OCI-LY7 (cell line): Measurements from ENCODE around the gene FUT8. TPM values are rescaled to one million over a fixed set of nuclear protein-coding genes. Genes with fewer than 3 reads are reported as not detected.

Source experiments
- BruUV-seq: library from RNA; stranded (reverse); fragments of 400-500 nt; replicated peaks from 2 replicates; lab custom pipeline; 2021; lab: Mats Ljungman, UMichigan
- CTCF ChIA-PET: fragments of 300-600 bp; sonication (Branson Sonifier 250); formaldehyde crosslinking; loops from one replicate; lab custom pipeline; 2022; ENCODE audit warnings: antibody characterized with exemption; ENCODE audit not compliant: unreplicated experiment; lab: Charles Lee
- POLR2A ChIA-PET: fragments of 300-600 bp; sonication (Branson Sonifier 250); formaldehyde crosslinking; loops from one replicate; lab custom pipeline; 2022; ENCODE audit warnings: antibody characterized with exemption; lab: Charles Lee
- DNase-seq: peaks from one replicate; pipeline ENCODE4 v3.0.0-alpha.2; 2015; ENCODE audit warnings: low spot score
- H2AFZ ChIP-seq: fragments of 200-600 bp; sonication (generic), shearing (Covaris generic); 2 replicates; pipeline ENCODE4 v1.6.1; 2014; ENCODE audit warnings: mild to moderate bottlenecking, antibody characterized with exemption, low read length, moderate library complexity
- H3K27ac ChIP-seq: fragments of 200-600 bp; sonication (generic); 2 replicates; pipeline ENCODE4 v1.5.1; 2014; ENCODE audit warnings: mixed run types, low read depth, mild to moderate bottlenecking, moderate library complexity, low read length, inconsistent platforms; ENCODE audit not compliant: poor library complexity, severe bottlenecking
- H3K36me3 ChIP-seq: fragments of 200-600 bp; sonication (generic); 2 replicates; pipeline ENCODE4 v1.6.1; 2014; ENCODE audit warnings: mild to moderate bottlenecking, antibody characterized with exemption, low read length, moderate library complexity, mixed read lengths; ENCODE audit not compliant: insufficient read depth
- H3K4me1 ChIP-seq: fragments of 200-600 bp; sonication (generic); 2 replicates; pipeline ENCODE4 v1.5.1; 2014; ENCODE audit warnings: mild to moderate bottlenecking, low read length; ENCODE audit not compliant: insufficient read depth, poor library complexity, severe bottlenecking
- H3K4me2 ChIP-seq: fragments of 200-600 bp; sonication (generic); 2 replicates; pipeline ENCODE4 v1.6.1; 2014; ENCODE audit warnings: mild to moderate bottlenecking, low read length
- H3K4me3 ChIP-seq: fragments of 200-600 bp; sonication (generic); 2 replicates; pipeline ENCODE4 v1.5.1; 2014; ENCODE audit warnings: mild to moderate bottlenecking, low read depth, low read length; ENCODE audit not compliant: poor library complexity, severe bottlenecking
- H3K79me2 ChIP-seq: fragments of 200-600 bp; sonication (generic); 2 replicates; pipeline ENCODE4 v1.6.1; 2016; ENCODE audit warnings: low read depth, mild to moderate bottlenecking, low read length, moderate library complexity, mixed read lengths; ENCODE audit not compliant: insufficient read depth
- H3K9me2 ChIP-seq: fragments of 200-600 bp; sonication (generic); 2 replicates; pipeline ENCODE4 v1.6.1; 2016; ENCODE audit warnings: mild to moderate bottlenecking, low read length, mixed read lengths; ENCODE audit not compliant: insufficient read depth
- H3K9me3 ChIP-seq: fragments of 200-600 bp; sonication (generic); 2 replicates; pipeline ENCODE4 v1.6.1; 2014; ENCODE audit warnings: mild to moderate bottlenecking, mixed run types, low read length, mixed read lengths
- H4K20me1 ChIP-seq: fragments of 200-600 bp; sonication (generic); 2 replicates; pipeline ENCODE4 v1.6.1; 2014; ENCODE audit warnings: mild to moderate bottlenecking, antibody characterized with exemption, low read length, moderate library complexity, mixed read lengths; ENCODE audit not compliant: insufficient read depth
- EZH2phosphoT487 ChIP-seq: fragments of 200-600 bp; sonication (generic); IDR thresholded peaks from 2 replicates; pipeline ENCODE4 v1.6.1; 2018; ENCODE audit warnings: low read depth, borderline replicate concordance, mild to moderate bottlenecking, mixed run types, antibody characterized with exemption, low read length, moderate library complexity, mixed read lengths
- intact Hi-C: fragments of 100-400 bp; cut with micrococcal nuclease; formaldehyde crosslinking; loops from one replicate; pipeline ENCODE4 v1.10.0; 2022; ENCODE audit not compliant: unreplicated experiment
- total RNA-seq, 2 experiments: library from RNA; depleted of rRNA in 1 of 2; stranded (reverse); fragments of >200 nt in 1 of 2; shearing (Covaris generic) in 1 of 2; gene quantifications; 2 replicates each; pipeline ENCODE4 v1.2.3, GENCODE V29; 2014 to 2022
- TF ChIP-seq, protein P1 (sequence below): fragments of 200-600 bp; sonication (generic); conservative IDR thresholded peaks from 2 replicates; pipeline ENCODE4 v1.5.1; 2014; ENCODE audit warnings: mild to moderate bottlenecking, antibody characterized with exemption, low read length, moderate library complexity, mixed read lengths

The FUT8 gene
- total RNA-seq, 2 experiments from 2014 or later = 90.3 to 174 TPM

DNA sequence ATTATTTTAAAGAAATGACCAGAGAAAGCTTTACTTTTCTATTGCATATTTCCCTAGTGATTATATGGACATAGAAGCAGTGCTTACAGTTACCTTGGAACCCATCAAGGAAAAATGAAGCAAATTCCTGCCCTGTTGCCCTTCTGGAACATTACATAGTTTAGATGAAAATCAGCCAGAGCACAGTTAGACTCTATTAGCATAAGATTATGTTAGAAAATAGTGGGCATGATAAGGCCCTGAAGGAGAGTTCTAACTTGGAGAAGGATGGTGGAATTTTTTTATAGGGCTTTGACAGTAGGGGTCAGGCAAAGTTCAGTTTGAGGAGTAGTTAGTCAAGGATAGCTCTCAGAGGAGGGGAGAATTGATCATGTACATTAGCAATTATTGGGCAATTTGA is 74.3 kb downstream of the FUT8 start:
- Histone ChIP-seq H2AFZ (no peak overlapping the region), H3K36me3 (peaks cover 77% of the 10 kb centered on the region), H3K9me2 (no peaks in the 10 kb centered on the region), H3K27ac (no peak overlapping the region), H3K4me1 (peaks cover 42% of the 10 kb centered on the region), H3K4me2 (no peak overlapping the region), H3K9me3 (peaks cover 19% of the 10 kb centered on the region; the same call in 1 of the 2 replicates), H3K4me3 (no peak overlapping the region), H3K79me2 (peaks cover 100% of the 10 kb centered on the region), H4K20me1 (peaks cover 15% of the 10 kb centered on the region; the same call in 1 of the 2 replicates)
- TF ChIP-seq, protein P1, sequence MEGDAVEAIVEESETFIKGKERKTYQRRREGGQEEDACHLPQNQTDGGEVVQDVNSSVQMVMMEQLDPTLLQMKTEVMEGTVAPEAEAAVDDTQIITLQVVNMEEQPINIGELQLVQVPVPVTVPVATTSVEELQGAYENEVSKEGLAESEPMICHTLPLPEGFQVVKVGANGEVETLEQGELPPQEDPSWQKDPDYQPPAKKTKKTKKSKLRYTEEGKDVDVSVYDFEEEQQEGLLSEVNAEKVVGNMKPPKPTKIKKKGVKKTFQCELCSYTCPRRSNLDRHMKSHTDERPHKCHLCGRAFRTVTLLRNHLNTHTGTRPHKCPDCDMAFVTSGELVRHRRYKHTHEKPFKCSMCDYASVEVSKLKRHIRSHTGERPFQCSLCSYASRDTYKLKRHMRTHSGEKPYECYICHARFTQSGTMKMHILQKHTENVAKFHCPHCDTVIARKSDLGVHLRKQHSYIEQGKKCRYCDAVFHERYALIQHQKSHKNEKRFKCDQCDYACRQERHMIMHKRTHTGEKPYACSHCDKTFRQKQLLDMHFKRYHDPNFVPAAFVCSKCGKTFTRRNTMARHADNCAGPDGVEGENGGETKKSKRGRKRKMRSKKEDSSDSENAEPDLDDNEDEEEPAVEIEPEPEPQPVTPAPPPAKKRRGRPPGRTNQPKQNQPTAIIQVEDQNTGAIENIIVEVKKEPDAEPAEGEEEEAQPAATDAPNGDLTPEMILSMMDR = 0 out of 2 replicates have a peak, but pooled peaks have one; percentile 10
- TF ChIP-seq EZH2phosphoT487 = no peak
- DNase-seq = no peak
- intact Hi-C loops = no loop called here
- ChIA-PET CTCF (no interaction called here), POLR2A (interaction anchor here (1.4 to 1.9 kb wide), 4 partner anchors 10 to 15 kb away, joined by 5 to 12 read pairs (median 8); no protein-coding TSS in a partner anchor)
- no TSS peak for BruUV-seq

DNA sequence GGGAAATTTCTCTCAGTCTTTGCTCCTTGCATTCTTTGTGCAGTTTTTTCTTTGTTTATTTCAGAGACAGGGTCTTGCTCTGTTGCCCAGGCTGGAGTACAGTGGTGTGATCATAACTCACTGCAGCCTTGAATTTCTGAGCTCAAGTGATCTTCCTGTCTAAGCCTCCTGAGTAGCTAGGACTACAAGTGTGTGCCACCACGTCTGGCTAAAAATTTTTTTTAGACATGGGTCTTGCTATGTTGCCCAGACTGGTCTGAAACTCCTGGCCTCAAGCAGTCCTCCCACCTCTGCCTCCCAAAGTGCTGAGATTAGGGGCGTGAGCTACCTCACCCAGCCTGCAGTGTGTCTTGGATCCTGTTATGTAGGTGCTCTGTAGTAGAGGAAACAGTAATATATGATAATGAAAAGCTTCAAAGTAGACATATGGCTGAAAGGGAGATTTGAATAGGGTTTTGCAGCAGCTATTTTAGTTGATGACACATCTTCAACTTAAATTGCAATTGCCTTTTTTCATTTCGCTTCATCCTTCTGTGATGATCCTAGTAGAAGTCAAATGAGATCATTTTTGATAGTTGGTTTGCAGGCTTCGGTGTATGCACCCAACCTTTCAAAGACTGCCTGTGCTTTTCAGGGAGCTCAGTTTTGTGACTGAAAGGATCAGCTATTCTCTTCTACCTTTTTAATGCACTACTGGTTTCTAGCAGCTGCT is 75.4 kb downstream of the FUT8 start:
- DNase-seq = peak; percentile 26
- POLR2A ChIA-PET = interaction anchor here (0.5 to 2.0 kb wide), 11 partner anchors 8 to 523 kb away, joined by 3 to 12 read pairs (median 5); no protein-coding TSS in a partner anchor
- intact Hi-C loops = no loop called here
- Histone ChIP-seq H3K79me2 (peaks cover 100% of the 10 kb centered on the region), H3K36me3 (peaks cover 79% of the 10 kb centered on the region), H3K27ac (peak overlapping the region; percentile 29), H4K20me1 (peaks cover 12% of the 10 kb centered on the region; the same call in 1 of the 2 replicates), H2AFZ (no peak overlapping the region), H3K4me1 (peaks cover 38% of the 10 kb centered on the region), H3K9me2 (no peaks in the 10 kb centered on the region), H3K9me3 (peaks cover 24% of the 10 kb centered on the region; the same call in 1 of the 2 replicates), H3K4me2 (peak overlapping the region; percentile 14; the same call in 1 of the 2 replicates), H3K4me3 (no peak overlapping the region)
- CTCF ChIA-PET = interaction anchor here (0.6 kb wide), 1 partner anchor 11 kb away, joined by 3 read pairs; no protein-coding TSS in a partner anchor
- BruUV-seq = no TSS peak
- TF ChIP-seq, protein P1 = no peak
- TF ChIP-seq EZH2phosphoT487 = no peak
